HEK293 (cell line): ENCODE measurements around the gene CCDC88C.

ENCODE experiments used
- GLI2 ChIP-seq: fragments of 450-650 bp; formaldehyde crosslinking; IDR thresholded peaks from 2 replicates; pipeline ENCODE4; 2017; ENCODE audit warnings: missing biosample characterization, missing genetic modification characterization, low read depth, borderline replicate concordance
- ZFP69B ChIP-seq: fragments of 450-650 bp; formaldehyde crosslinking; IDR thresholded peaks from 2 replicates; pipeline ENCODE4 v1.5.1; 2016; ENCODE audit warnings: missing biosample characterization, missing genetic modification characterization
- ZNF223 ChIP-seq: fragments of 450-650 bp; formaldehyde crosslinking; IDR thresholded peaks from 2 replicates; pipeline ENCODE4 v1.5.1; 2016; ENCODE audit warnings: missing biosample characterization, missing genetic modification characterization
- ZNF274 ChIP-seq, 2 experiments: fragments of 200-500 bp in 1 of 2; fragments of 450-650 bp in 1 of 2; sonication (Bioruptor generic) in 1 of 2; formaldehyde crosslinking in 1 of 2; IDR thresholded peaks; 2 replicates each; pipeline versions ENCODE4 v1.5.1 to v1.6.1; 2014 to 2016; ENCODE audit warnings: borderline replicate concordance in 1 of 2, inconsistent platforms in 1 of 2, low read length in 1 of 2, missing biosample characterization in 1 of 2, missing genetic modification characterization in 1 of 2
- TF ChIP-seq, protein P1 (sequence below): fragments of 450-650 bp; formaldehyde crosslinking; IDR thresholded peaks from 2 replicates; pipeline ENCODE4 v1.5.1; 2016; ENCODE audit warnings: missing biosample characterization, missing genetic modification characterization
- TF ChIP-seq, protein P2 (sequence below): fragments of 450-650 bp; formaldehyde crosslinking; IDR thresholded peaks from 2 replicates; pipeline ENCODE4 v1.5.1; 2016; ENCODE audit warnings: missing biosample characterization, missing genetic modification characterization
- TF ChIP-seq, protein P3 (sequence below): fragments of 450-650 bp; formaldehyde crosslinking; IDR thresholded peaks from 2 replicates; pipeline ENCODE4 v1.5.1; 2016; ENCODE audit warnings: missing biosample characterization, missing genetic modification characterization
- TF ChIP-seq, protein P4 (sequence below): fragments of 450-650 bp; formaldehyde crosslinking; optimal IDR thresholded peaks from 2 replicates; pipeline ENCODE3; 2016; ENCODE audit warnings: missing biosample characterization, mild to moderate bottlenecking, missing genetic modification characterization

DNA sequence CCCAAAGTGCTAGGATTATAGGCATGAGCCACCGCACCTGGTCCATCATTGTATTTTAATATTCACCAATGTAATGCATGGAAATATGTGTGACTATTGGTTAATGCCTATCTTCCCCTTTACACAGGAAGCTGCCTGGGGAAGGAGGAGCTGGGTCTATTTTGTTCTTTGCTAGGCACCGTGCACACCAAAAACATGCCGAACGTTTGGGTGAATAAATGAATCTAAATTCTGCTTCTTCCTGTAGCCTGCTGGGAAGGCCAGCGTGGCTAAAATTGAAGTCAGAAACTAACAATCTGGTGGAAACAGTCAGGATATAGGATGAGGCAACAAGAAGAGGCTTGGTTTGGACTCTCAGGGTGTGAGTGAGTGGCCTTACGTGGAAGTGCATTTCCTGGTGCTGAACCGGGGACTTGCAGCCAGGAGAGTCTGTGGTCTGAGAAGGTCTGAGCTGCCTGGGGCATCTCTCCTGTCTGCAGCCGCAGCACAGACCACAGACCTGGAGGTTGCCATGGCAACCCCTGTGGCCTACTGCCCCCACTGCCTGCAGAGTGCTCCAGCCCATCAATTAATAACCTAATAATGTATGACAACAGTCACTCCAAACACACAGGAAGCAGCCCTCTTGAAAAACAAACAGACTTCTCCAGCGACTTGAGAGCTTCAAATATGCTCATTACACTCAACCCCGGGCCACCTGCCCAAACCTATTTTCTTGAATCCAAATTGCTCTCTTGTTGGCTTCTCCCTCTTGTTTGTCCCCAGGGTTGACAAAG lies 167.6 kb downstream of the CCDC88C start:
- TF ChIP-seq, protein P1, sequence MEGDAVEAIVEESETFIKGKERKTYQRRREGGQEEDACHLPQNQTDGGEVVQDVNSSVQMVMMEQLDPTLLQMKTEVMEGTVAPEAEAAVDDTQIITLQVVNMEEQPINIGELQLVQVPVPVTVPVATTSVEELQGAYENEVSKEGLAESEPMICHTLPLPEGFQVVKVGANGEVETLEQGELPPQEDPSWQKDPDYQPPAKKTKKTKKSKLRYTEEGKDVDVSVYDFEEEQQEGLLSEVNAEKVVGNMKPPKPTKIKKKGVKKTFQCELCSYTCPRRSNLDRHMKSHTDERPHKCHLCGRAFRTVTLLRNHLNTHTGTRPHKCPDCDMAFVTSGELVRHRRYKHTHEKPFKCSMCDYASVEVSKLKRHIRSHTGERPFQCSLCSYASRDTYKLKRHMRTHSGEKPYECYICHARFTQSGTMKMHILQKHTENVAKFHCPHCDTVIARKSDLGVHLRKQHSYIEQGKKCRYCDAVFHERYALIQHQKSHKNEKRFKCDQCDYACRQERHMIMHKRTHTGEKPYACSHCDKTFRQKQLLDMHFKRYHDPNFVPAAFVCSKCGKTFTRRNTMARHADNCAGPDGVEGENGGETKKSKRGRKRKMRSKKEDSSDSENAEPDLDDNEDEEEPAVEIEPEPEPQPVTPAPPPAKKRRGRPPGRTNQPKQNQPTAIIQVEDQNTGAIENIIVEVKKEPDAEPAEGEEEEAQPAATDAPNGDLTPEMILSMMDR, result no peak
- TF ChIP-seq ZFP69B (no peak), ZNF274 (IDR thresholded peaks at IDR 0.05; ENCODE audit: low read length) (no peak), ZNF274 (tag by site-specific recombination; IDR thresholded peaks at IDR 0.05; ENCODE audit: borderline replicate concordance) (no peak), ZNF223 (tag by site-specific recombination) (no peak), GLI2 (no peak)
- TF ChIP-seq, protein P2, sequence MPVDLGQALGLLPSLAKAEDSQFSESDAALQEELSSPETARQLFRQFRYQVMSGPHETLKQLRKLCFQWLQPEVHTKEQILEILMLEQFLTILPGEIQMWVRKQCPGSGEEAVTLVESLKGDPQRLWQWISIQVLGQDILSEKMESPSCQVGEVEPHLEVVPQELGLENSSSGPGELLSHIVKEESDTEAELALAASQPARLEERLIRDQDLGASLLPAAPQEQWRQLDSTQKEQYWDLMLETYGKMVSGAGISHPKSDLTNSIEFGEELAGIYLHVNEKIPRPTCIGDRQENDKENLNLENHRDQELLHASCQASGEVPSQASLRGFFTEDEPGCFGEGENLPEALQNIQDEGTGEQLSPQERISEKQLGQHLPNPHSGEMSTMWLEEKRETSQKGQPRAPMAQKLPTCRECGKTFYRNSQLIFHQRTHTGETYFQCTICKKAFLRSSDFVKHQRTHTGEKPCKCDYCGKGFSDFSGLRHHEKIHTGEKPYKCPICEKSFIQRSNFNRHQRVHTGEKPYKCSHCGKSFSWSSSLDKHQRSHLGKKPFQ (tag by site-specific recombination), result no peak
- TF ChIP-seq, protein P3, sequence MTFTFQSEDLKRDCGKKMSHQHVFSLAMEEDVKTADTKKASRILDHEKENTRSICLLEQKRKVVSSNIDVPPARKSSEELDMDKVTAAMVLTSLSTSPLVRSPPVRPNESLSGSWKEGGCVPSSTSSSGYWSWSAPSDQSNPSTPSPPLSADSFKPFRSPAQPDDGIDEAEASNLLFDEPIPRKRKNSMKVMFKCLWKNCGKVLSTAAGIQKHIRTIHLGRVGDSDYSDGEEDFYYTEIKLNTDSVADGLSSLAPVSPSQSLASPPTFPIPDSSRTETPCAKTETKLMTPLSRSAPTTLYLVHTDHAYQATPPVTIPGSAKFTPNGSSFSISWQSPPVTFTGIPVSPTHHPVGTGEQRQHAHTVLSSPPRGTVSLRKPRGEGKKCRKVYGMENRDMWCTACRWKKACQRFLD (tag by site-specific recombination), result no peak
- TF ChIP-seq, protein P4, sequence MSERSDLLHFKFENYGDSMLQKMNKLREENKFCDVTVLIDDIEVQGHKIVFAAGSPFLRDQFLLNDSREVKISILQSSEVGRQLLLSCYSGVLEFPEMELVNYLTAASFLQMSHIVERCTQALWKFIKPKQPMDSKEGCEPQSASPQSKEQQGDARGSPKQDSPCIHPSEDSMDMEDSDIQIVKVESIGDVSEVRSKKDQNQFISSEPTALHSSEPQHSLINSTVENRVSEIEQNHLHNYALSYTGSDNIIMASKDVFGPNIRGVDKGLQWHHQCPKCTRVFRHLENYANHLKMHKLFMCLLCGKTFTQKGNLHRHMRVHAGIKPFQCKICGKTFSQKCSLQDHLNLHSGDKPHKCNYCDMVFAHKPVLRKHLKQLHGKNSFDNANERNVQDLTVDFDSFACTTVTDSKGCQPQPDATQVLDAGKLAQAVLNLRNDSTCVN (tag by site-specific recombination), result no peak
